ENCODE results near the gene POU5F2. TPM values are rescaled to one million over a fixed set of nuclear protein-coding genes. Genes with fewer than 3 reads are reported as not detected.

Gene POU5F2
- polyA plus RNA-seq, 2 of the 4 experiments (the other 2 are of a cell fraction) = 0.10 TPM; not detected in 1

DNA sequence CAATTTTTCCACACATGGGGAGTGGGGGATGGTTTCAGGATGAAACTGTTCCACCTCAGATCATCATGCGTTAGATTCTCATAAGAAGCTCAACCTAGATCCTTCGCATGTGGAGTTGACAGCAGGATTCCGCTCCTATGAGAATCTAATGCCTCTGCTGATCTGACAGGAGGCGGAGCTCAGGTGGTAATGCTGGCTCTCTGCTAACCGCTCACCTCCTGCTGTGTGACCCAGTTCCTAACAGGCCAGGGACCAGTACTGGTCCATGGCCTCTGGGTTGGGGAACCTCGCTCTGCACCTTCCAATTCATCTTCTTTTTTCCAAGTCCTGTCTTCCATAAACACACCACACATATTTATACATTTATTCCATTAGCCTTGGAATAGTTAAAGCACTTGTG is 33.0 kb downstream of the POU5F2 start:
- CTCF ChIA-PET = no interaction called here
- no peak overlapping the region for H3K27ac ChIP-seq
- POLR2A ChIA-PET = no interaction called here
- 89% methylated on average over 6 of the region's 6 CpGs for WGBS (ENCODE audit: missing lambda C conversion rate)
- no peaks in the 10 kb centered on the region for H3K4me1 ChIP-seq
- no peak overlapping the region for H3K4me3 ChIP-seq
- H3K4me2 ChIP-seq = no peak overlapping the region
- DNase-seq (ENCODE audit: low read depth in 1 of 2, low spot score in 1 of 2) (no peak), ATAC-seq (no peak), FAIRE-seq (no peak)
- H3K9me3 ChIP-seq = no peaks in the 10 kb centered on the region
- TF ChIP-seq MAZ (IDR thresholded peaks at IDR 0.05; ENCODE audit: borderline replicate concordance, low read depth, low read length) (no peak), JUN (IDR thresholded peaks at IDR 0.05) (no peak), POLR2AphosphoS2 (conservative IDR thresholded peaks at IDR 0.05; ENCODE audit: low read length) (no peak), CBX8 (IDR thresholded peaks at IDR 0.05) (no peak), HDAC2 (IDR thresholded peaks at IDR 0.05) (no peak), JUNB (IDR thresholded peaks at IDR 0.05) (no peak), KDM1A (IDR thresholded peaks at IDR 0.05; ENCODE audit: low read depth) (no peak), CHD4 (IDR thresholded peaks at IDR 0.05; ENCODE audit: borderline replicate concordance) (no peak), ZNF302 (CRISPR knock-in tag; IDR thresholded peaks at IDR 0.05) (no peak), CHD2 (IDR thresholded peaks at IDR 0.05; ENCODE audit: low read length, partially characterized antibody) (no peak)

DNA sequence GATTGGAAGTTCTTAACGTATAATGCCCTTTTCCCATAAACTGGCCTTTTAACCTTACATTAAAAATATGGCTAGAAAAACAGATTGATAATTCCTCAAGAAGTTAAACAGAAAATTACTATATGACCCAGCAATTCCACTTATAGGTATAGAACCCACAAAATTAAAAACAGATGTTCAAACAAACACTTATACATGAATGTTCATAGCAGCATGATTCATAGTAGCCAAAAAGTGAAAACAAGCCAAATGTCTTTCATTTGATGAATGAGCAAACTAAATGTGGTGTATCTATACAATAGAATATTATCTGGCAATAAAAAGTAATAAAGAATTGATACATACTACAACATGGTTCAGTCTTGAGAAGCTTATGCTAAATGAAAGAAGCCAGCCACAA is 35.5 kb downstream of the POU5F2 start:
- CTCF ChIA-PET = no interaction called here
- DNase-seq (ENCODE audit: low read depth in 1 of 2, low spot score in 1 of 2) (no peak), FAIRE-seq (no peak), ATAC-seq (no peak)
- Histone ChIP-seq H3K4me1 (no peaks in the 10 kb centered on the region), H3K4me2 (no peak overlapping the region), H3K4me3 (no peak overlapping the region), H3K9me3 (no peaks in the 10 kb centered on the region), H3K27ac (no peak overlapping the region)
- 89% methylated on average over 1 of the region's 1 CpG for WGBS (ENCODE audit: missing lambda C conversion rate)
- POLR2A ChIA-PET = no interaction called here
- TF ChIP-seq RARB (CRISPR knock-in tag; IDR thresholded peaks at IDR 0.05) (no peak), KDM5A (IDR thresholded peaks at IDR 0.05) (no peak), PHF8 (IDR thresholded peaks at IDR 0.05; ENCODE audit: borderline replicate concordance, low read depth) (no peak), HOXB5 (CRISPR knock-in tag; IDR thresholded peaks at IDR 0.05) (no peak), ZC3H11A (IDR thresholded peaks at IDR 0.05) (no peak), MAZ (IDR thresholded peaks at IDR 0.05; ENCODE audit: borderline replicate concordance, low read depth, low read length) (no peak), TFCP2L1 (CRISPR knock-in tag; IDR thresholded peaks at IDR 0.05) (no peak), CBX2 (IDR thresholded peaks at IDR 0.05; ENCODE audit: borderline replicate concordance, low read depth) (no peak), CEBPB (IDR thresholded peaks at IDR 0.05) (no peak), SREBF2 (IDR thresholded peaks at IDR 0.05) (no peak), POLR2AphosphoS2 (conservative IDR thresholded peaks at IDR 0.05; ENCODE audit: low read length) (no peak), NR3C1 (IDR thresholded peaks at IDR 0.05) (no peak), ZFP36 (IDR thresholded peaks at IDR 0.05; ENCODE audit: borderline replicate concordance, partially characterized antibody) (no peak), TP53 (CRISPR knock-in tag; IDR thresholded peaks at IDR 0.05) (no peak), HDAC2 (IDR thresholded peaks at IDR 0.05) (no peak), CHD2 (IDR thresholded peaks at IDR 0.05; ENCODE audit: low read length, partially characterized antibody) (no peak)
- TF ChIP-seq, protein P1, sequence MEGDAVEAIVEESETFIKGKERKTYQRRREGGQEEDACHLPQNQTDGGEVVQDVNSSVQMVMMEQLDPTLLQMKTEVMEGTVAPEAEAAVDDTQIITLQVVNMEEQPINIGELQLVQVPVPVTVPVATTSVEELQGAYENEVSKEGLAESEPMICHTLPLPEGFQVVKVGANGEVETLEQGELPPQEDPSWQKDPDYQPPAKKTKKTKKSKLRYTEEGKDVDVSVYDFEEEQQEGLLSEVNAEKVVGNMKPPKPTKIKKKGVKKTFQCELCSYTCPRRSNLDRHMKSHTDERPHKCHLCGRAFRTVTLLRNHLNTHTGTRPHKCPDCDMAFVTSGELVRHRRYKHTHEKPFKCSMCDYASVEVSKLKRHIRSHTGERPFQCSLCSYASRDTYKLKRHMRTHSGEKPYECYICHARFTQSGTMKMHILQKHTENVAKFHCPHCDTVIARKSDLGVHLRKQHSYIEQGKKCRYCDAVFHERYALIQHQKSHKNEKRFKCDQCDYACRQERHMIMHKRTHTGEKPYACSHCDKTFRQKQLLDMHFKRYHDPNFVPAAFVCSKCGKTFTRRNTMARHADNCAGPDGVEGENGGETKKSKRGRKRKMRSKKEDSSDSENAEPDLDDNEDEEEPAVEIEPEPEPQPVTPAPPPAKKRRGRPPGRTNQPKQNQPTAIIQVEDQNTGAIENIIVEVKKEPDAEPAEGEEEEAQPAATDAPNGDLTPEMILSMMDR (IDR thresholded peaks at IDR 0.05) = no peak
- TF ChIP-seq, protein P2, sequence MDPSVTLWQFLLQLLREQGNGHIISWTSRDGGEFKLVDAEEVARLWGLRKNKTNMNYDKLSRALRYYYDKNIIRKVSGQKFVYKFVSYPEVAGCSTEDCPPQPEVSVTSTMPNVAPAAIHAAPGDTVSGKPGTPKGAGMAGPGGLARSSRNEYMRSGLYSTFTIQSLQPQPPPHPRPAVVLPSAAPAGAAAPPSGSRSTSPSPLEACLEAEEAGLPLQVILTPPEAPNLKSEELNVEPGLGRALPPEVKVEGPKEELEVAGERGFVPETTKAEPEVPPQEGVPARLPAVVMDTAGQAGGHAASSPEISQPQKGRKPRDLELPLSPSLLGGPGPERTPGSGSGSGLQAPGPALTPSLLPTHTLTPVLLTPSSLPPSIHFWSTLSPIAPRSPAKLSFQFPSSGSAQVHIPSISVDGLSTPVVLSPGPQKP (IDR thresholded peaks at IDR 0.05; ENCODE audit: low read depth, low read length) = no peak
- TF ChIP-seq, protein P3, sequence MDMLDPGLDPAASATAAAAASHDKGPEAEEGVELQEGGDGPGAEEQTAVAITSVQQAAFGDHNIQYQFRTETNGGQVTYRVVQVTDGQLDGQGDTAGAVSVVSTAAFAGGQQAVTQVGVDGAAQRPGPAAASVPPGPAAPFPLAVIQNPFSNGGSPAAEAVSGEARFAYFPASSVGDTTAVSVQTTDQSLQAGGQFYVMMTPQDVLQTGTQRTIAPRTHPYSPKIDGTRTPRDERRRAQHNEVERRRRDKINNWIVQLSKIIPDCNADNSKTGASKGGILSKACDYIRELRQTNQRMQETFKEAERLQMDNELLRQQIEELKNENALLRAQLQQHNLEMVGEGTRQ (IDR thresholded peaks at IDR 0.05) = no peak
